Parathyroid adenoma (tissue), 2 donors: ENCODE results near the gene COL5A3.

Source experiments
- H2AFZ ChIP-seq: fragments of 300-600 bp; sonication (generic); one replicate; pipeline ENCODE4 v1.7.0; 2017; ENCODE audit warnings: antibody characterized with exemption, mild to moderate bottlenecking
- H3K27ac ChIP-seq: fragments of 300-600 bp; sonication (generic); one replicate; pipeline ENCODE4 v1.7.0; 2017
- H3K27me3 ChIP-seq: fragments of 300-600 bp; sonication (generic); one replicate; pipeline ENCODE4 v1.7.0; 2017; ENCODE audit warnings: low read length; ENCODE audit not compliant: control insufficient read depth, insufficient read depth
- H3K36me3 ChIP-seq: fragments of 300-600 bp; sonication (generic); one replicate; pipeline ENCODE4 v1.7.0; 2017; ENCODE audit warnings: low read length; ENCODE audit not compliant: control insufficient read depth, insufficient read depth
- H3K4me1 ChIP-seq: fragments of 300-600 bp; sonication (generic); one replicate; pipeline ENCODE4 v1.7.0; 2017; ENCODE audit warnings: control low read depth
- H3K4me2 ChIP-seq: fragments of 300-600 bp; sonication (generic); one replicate; pipeline ENCODE4 v1.7.0; 2017; ENCODE audit warnings: low read length
- H3K4me3 ChIP-seq: fragments of 300-600 bp; sonication (generic); one replicate; pipeline ENCODE4 v1.7.0; 2017; ENCODE audit warnings: low read depth, low read length
- H3K79me2 ChIP-seq: fragments of 300-600 bp; sonication (generic); one replicate; pipeline ENCODE4 v1.7.0; 2017; ENCODE audit warnings: control low read depth
- H3K9ac ChIP-seq: fragments of 300-600 bp; sonication (generic); one replicate; pipeline ENCODE4 v1.7.0; 2017; ENCODE audit warnings: mild to moderate bottlenecking
- H3K9me3 ChIP-seq: fragments of 300-600 bp; sonication (generic); one replicate; pipeline ENCODE4 v1.7.0; 2017; ENCODE audit warnings: low read length; ENCODE audit not compliant: control insufficient read depth
- CTCF ChIP-seq: fragments of 300-600 bp; sonication (generic); IDR thresholded peaks from one replicate; pipeline ENCODE4 v1.7.0; 2017; ENCODE audit warnings: antibody characterized with exemption, mild to moderate bottlenecking
- donor health status: primary hyperparathyroidism.

The COL5A3 gene

GRCh38 chr19:9912551-9913236 is 97.6 kb downstream of the COL5A3 start:
- H3K9me3 ChIP-seq, result no peaks in the 10 kb centered on the region
- H3K27me3 ChIP-seq, result no peaks in the 10 kb centered on the region
- no peak for TF ChIP-seq CTCF
- H3K4me1 ChIP-seq, result no peaks in the 10 kb centered on the region
- peak overlapping the region; percentile 64 for H2AFZ ChIP-seq
- no peaks in the 10 kb centered on the region for H3K79me2 ChIP-seq
- H3K4me3 ChIP-seq, result no peak overlapping the region
- no peak overlapping the region for H3K27ac ChIP-seq
- peak overlapping the region; percentile 73 for H3K4me2 ChIP-seq
- H3K9ac ChIP-seq, result no peak overlapping the region
- H3K36me3 ChIP-seq, result no peaks in the 10 kb centered on the region

- no peak for TF ChIP-seq CTCF
- H3K36me3 ChIP-seq, result no peaks in the 10 kb centered on the region
- H3K79me2 ChIP-seq, result no peaks in the 10 kb centered on the region
- H3K4me1 ChIP-seq, result no peaks in the 10 kb centered on the region
- H3K27me3 ChIP-seq, result no peaks in the 10 kb centered on the region
- H2AFZ ChIP-seq, result no peak overlapping the region
- H3K9ac ChIP-seq, result no peak overlapping the region
- no peak overlapping the region for H3K4me2 ChIP-seq
- H3K27ac ChIP-seq, result no peak overlapping the region
- no peaks in the 10 kb centered on the region for H3K9me3 ChIP-seq
- H3K4me3 ChIP-seq, result no peak overlapping the region
These were observed 98.6 kb downstream of the COL5A3 start for GRCh38 chr19:9911524-9912185.

GRCh38 chr19:9910625-9911024 is 99.7 kb downstream of the COL5A3 start:
- no peaks in the 10 kb centered on the region for H3K27me3 ChIP-seq

More at GRCh38 chr19:9910625-9911024, 99.7 kb downstream of the COL5A3 start:
- Histone ChIP-seq H3K4me3 (no peak overlapping the region), H3K4me2 (no peak overlapping the region), H3K79me2 (no peaks in the 10 kb centered on the region), H3K27ac (no peak overlapping the region), H3K9ac (no peak overlapping the region), H2AFZ (no peak overlapping the region), H3K36me3 (no peaks in the 10 kb centered on the region), H3K4me1 (no peaks in the 10 kb centered on the region), H3K9me3 (no peaks in the 10 kb centered on the region)
- no peak for TF ChIP-seq CTCF
